ENCODE results near the gene ASIC3.

The ASIC3 gene

GRCh38 chr7:151064454-151064853, 16.1 kb downstream of the ASIC3 start:
- DNase-seq (ENCODE audit: low spot score): no peak
- in situ Hi-C loops (cut with MboI; ENCODE audit: low pct_unique_long_range_greater_than_20kb, low sequenced_read_pairs, unreplicated experiment): no loop called here
- TF ChIP-seq CTCF (IDR thresholded peaks at IDR 0.05; ENCODE audit: extremely low read depth, insufficient read depth, missing control alignments): no peak

GRCh38 chr7:151064993-151065392, 16.7 kb downstream of the ASIC3 start:
- in situ Hi-C loops (cut with MboI; ENCODE audit: low pct_unique_long_range_greater_than_20kb, low sequenced_read_pairs, unreplicated experiment): no loop called here
- no peak for TF ChIP-seq CTCF (IDR thresholded peaks at IDR 0.05; ENCODE audit: extremely low read depth, insufficient read depth, missing control alignments)
- no peak for DNase-seq (ENCODE audit: low spot score)

- TF ChIP-seq CTCF (IDR thresholded peaks at IDR 0.05; ENCODE audit: extremely low read depth, insufficient read depth, missing control alignments): no peak
- DNase-seq (ENCODE audit: low spot score): no peak
- in situ Hi-C loops (cut with MboI; ENCODE audit: low pct_unique_long_range_greater_than_20kb, low sequenced_read_pairs, unreplicated experiment): no loop called here
Measured at GRCh38 chr7:151065516-151065915, 17.2 kb downstream of the ASIC3 start.

GRCh38 chr7:151066273-151066974, 18.1 kb downstream of the ASIC3 start:
- TF ChIP-seq CTCF (IDR thresholded peaks at IDR 0.05; ENCODE audit: extremely low read depth, insufficient read depth, missing control alignments): no peak
- in situ Hi-C loops (cut with MboI; ENCODE audit: low pct_unique_long_range_greater_than_20kb, low sequenced_read_pairs, unreplicated experiment): no loop called here
- DNase-seq (ENCODE audit: low spot score): no peak

- in situ Hi-C loops (cut with MboI; ENCODE audit: low pct_unique_long_range_greater_than_20kb, low sequenced_read_pairs, unreplicated experiment): no loop called here
- no peak for DNase-seq (ENCODE audit: low spot score)
- no peak for TF ChIP-seq CTCF (IDR thresholded peaks at IDR 0.05; ENCODE audit: extremely low read depth, insufficient read depth, missing control alignments)
Measured at GRCh38 chr7:151068069-151068773, 19.9 kb downstream of the ASIC3 start.

GRCh38 chr7:151069841-151070573, 21.7 kb downstream of the ASIC3 start:
- no peak for TF ChIP-seq CTCF (IDR thresholded peaks at IDR 0.05; ENCODE audit: extremely low read depth, insufficient read depth, missing control alignments)
- no peak for DNase-seq (ENCODE audit: low spot score)
- in situ Hi-C loops (cut with MboI; ENCODE audit: low pct_unique_long_range_greater_than_20kb, low sequenced_read_pairs, unreplicated experiment): no loop called here

Data from GM13977 (cell line).